ENCODE results near the gene DLX1.
"Not testable (repeated sequence)": the region's sequence is repeated elsewhere in the genome, so short reads cannot be mapped to it uniquely, and the experiment has no call there.

Gene DLX1

DNA sequence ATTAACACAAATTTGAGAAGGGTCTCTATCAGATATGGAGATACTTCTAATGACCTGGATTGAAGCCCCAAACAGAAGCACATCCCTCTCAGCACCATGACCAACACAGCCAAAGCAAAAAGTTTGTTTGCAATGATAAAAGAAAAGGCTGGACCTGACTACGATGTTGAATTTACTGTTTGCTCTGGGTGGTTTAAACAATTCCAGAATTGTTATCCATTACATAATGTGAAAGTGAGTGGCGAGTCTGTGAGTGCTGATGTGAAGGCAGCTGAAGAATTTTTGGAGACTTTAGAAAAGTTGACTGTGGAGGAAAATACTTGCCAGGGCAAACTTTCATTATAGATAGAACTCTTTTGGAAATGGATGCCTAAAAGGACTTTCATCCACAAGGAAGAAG lies 34.8 kb downstream of the DLX1 start:
- FAIRE-seq, result no peak

DNA sequence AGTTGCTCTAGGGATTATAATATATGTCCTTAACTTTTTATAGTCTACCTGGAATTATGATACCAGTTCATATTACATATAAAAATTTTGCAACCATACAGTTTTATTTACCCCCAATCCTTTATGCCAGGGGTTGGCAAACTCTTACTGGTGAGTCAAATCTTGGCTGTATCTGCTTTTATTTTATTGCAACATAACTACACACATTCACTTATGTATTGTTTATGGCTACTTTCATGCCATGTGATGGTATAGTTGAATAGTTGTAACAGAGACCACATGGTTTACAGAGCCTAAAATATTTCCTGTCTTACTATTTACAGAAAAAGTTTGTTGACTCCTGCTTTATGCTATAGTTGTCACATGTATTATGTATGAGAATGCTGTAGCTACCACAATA lies 43.2 kb downstream of the DLX1 start:
- FAIRE-seq, result no peak

DNA sequence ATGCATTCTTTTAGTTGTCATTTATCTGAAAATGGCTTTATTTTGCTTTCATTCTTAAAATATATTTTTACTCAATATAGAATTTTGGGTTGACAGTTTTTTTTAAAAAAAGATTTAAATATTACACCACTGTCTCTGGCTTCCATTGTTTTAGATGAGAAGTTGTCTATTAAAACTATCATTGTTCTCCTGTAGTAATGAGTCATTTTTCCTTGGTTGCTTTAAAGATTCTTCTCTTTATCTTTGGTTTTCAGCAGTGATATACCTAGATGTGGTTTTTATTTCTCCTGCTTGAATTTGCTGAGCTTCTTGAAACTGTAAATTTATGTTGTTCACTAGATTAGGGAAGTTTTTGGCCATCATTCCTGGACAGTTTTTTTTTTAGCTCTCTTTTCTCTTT lies 44.1 kb downstream of the DLX1 start:
- peak; percentile 8 for FAIRE-seq

DNA sequence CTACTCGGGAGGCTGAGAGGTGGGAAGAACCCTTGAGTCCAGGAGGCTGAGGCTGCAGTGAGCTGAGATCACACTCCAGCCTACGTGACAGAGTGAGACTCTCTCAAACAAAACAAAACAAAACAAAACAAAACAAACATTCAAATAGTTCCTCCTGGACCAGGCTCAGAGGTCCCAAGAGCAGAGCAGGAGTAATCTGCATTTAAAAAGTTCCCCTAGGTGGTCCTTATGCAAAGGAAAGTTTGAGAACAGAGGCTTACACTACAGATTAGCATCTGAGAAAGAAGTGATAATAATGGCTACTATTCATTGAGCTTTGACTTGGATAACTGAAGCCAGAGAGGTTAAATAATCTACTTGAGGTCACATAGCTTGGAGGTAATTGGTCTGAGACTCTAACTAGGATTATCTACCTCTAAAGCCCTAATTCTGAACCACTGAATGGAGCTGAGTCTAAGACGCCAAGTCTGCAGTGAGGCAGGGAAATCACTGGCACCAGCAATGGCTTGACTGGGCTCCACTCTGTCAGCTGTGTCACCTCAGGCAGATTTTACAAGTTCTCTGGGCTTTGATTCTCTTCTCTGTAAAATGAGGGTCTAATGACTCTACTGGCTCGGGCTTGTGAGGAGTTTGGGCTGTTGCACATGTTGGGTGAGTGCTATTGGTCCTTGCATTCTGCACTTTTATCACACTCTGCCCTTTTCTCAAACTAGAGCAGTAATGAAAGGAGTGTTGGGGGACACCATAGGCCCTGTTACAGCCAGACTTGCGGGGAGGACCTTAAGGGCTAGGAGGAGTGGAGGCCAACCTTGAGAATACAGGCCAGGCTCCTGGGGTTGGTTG lies 46.6 kb downstream of the DLX1 start:
- FAIRE-seq, result no peak

DNA sequence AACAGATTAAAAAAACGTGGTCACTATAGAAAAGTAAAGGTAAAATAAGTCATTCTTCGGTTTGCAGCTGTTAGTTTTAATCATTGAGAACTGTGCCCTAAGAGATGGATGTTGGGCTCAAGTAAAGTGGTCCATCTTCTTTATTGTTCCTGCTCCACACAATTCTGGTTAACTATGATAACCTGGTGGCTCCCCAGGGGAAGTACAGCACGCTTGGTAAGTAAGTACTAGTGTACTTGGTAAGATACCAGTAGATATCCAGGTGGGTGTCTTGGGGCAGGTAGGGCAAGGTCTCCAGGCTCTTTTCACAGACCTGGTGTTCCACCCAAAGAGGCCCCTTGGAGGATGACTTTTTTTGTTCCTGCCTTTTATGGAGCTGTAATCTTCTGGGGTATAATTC lies 49.0 kb downstream of the DLX1 start:
- FAIRE-seq, result no peak

DNA sequence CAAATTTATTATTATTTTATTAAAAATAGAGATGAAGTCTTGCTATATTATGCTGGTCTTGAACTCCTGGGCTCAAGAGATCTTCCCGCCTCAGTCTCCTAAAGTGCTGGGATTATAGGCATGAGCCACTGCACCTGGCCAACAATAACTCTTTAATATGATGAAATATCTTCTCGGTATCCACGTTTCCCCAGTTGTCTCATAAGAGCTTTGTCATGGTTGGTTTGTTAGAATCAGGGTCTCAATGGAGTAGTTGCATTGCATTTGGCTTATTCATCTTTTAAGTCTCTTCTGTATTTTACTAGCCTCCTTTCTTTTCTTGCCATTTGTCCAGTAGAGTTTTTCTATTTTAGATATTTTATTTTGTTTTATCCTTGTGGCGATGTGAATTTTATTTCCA lies 50.1 kb downstream of the DLX1 start:
- FAIRE-seq, result no peak

DNA sequence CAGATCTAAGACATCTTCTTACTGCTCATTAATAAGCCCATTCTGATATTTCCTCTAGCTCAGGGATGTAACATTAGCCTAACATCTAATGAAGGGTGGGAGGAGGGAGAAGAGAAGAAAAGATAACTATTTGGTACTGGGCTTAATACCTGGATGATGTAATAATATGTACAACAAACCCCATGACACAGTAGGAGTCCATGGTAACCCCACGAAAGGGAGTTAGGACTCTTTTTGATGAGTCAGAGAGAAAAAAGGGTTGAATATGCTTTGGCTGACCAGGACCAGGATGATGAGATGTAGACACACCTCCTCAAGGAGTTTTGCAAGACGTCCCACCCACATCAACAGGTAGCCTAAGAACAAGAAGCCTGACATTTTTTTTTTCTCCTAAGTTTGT lies 51.8 kb downstream of the DLX1 start:
- FAIRE-seq, result no peak

DNA sequence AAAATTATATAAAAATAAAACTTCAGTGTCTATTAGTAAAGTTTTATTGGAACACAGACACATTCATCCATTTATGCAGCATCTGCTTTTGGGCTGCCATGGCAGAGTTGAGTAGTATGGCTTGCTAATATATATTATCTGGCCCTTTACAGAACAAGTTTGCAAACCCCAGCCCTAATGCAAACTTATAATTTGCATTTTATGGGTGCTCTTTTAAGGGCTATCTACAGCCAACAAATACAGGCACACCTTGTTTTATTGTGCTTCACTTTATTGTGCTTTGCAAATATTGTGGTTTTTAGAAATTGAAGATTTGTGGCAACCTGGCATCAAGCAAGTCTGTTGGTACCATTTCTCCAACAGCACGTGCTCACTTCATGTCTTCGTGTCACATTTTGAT lies 52.6 kb downstream of the DLX1 start:
- no peak for FAIRE-seq

DNA sequence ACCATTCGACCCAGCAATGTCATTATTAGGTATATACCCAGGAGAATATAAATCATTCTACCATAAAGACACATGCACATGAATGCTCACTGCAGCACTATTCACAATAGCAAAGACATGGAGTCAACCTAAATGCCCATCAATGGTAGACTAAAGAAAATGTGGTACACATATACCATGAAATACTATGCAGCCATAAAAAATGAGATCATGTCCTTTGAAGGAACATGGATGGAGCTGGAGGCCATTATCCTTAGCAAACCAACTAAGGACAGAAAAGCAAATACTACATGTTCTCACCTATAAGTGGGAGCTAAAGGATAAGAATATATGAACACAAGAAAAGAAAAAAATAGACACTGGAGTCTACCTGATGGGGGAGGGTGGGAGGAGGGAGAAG lies 53.4 kb downstream of the DLX1 start:
- not testable (repeated sequence) for FAIRE-seq

All from G401.6 (cell line).